Lower leg skin (tissue), 4 donors: ENCODE measurements around the gene NES. TPM values are rescaled to one million over a fixed set of nuclear protein-coding genes. Genes with fewer than 3 reads are reported as not detected.

Experiments used
- DNase-seq, 2 donors: peaks; one replicate each; pipeline ENCODE4 v3.0.0-alpha.2; 2019; ENCODE audit warnings: low spot score in 2 of 2
- H3K4me3 ChIP-seq: fragments of 200-600 bp; sonication (generic); 2 replicates; pipeline ENCODE4 v1.5.1; 2017; ENCODE audit warnings: mild to moderate bottlenecking, low read depth; ENCODE audit not compliant: poor library complexity, severe bottlenecking
- POLR2A ChIP-seq, 2 donors: fragments of 450-650 bp; IDR thresholded peaks; one replicate each; pipeline ENCODE4 v1.6.1; 2016 to 2017; ENCODE audit warnings: antibody characterized with exemption in 2 of 2, mild to moderate bottlenecking in 1 of 2, moderate library complexity in 1 of 2
- WGBS, 2 donors: methylation state at CpG; one replicate each; pipeline ENCODE4 v1.1.5; 2018; 5-methylcytosine and 5-hydroxymethylcytosine counted together
- intact Hi-C: fragments of 100-400 bp; cut with DNase I; formaldehyde crosslinking; loops from one replicate; pipeline ENCODE4 v1.15.0; 2023; ENCODE audit warnings: low total_unique reads
- total RNA-seq, 4 donors: library from RNA; depleted of rRNA; stranded (reverse); fragments of >200 nt; gene quantifications; one replicate each; pipeline ENCODE4 v1.1.0, GENCODE V29; 2016
- TF ChIP-seq, protein P1 (sequence below), 3 donors: fragments of 450-650 bp; IDR thresholded peaks; one replicate each; pipeline ENCODE4 v1.5.1; 2016; ENCODE audit warnings: antibody characterized with exemption in 3 of 3, mild to moderate bottlenecking in 3 of 3, moderate library complexity in 2 of 3

The NES gene
- total RNA-seq, 4 donors from 2014 or later, result 2.4 to 8.9 (median 5.0) TPM

DNA sequence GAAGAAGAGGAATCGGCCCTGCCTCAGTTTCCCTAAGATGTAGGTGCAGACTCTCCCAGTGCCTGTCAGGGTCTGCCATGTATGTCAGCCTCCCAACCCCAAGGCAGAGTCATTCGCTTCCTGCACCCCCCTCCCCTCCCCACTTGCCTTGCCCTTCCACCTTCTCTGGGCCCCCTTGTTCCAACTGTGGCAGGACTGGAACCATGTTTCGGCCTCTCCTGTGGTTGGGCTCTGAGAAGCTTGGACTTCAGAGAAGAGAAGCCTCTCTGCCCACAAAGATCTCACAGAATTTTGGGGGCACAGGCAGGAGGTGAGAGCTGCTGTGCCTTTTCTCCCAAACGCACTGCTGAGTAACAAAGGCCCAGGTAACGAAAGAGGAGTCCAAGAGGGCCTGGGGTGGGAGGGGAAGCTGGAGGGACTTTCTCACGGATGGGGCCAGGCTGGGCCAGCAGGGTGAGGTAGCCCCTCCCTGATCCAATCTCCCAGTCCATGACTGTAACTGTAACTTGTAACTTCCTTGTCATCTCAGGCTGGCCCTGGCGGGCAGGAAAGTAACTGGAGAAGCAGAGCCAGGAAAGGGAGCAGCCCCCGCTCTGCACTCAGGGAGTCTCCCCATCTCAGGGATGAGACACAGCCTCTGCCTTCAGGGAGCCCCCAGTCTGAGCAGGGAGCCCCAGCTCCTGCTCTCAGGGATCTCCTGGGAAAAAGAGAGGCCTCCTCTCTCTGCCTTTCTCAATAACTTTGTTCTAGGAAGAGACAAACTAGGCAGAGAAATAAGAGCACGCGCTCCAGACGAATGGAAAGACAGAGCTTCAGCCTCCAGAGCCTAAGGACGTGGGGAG is 16.9 kb upstream of the NES start:
- intact Hi-C loops, result no loop called here
- H3K4me3 ChIP-seq, result no peak overlapping the region
- DNase-seq, result no peak
- 59 to 68% methylated on average over 12 of the region's 12 CpGs for WGBS, 2 donors
- TF ChIP-seq, protein P1, sequence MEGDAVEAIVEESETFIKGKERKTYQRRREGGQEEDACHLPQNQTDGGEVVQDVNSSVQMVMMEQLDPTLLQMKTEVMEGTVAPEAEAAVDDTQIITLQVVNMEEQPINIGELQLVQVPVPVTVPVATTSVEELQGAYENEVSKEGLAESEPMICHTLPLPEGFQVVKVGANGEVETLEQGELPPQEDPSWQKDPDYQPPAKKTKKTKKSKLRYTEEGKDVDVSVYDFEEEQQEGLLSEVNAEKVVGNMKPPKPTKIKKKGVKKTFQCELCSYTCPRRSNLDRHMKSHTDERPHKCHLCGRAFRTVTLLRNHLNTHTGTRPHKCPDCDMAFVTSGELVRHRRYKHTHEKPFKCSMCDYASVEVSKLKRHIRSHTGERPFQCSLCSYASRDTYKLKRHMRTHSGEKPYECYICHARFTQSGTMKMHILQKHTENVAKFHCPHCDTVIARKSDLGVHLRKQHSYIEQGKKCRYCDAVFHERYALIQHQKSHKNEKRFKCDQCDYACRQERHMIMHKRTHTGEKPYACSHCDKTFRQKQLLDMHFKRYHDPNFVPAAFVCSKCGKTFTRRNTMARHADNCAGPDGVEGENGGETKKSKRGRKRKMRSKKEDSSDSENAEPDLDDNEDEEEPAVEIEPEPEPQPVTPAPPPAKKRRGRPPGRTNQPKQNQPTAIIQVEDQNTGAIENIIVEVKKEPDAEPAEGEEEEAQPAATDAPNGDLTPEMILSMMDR (IDR thresholded peaks at IDR 0.05), result no peak
- TF ChIP-seq POLR2A (IDR thresholded peaks at IDR 0.05), result no peak

DNA sequence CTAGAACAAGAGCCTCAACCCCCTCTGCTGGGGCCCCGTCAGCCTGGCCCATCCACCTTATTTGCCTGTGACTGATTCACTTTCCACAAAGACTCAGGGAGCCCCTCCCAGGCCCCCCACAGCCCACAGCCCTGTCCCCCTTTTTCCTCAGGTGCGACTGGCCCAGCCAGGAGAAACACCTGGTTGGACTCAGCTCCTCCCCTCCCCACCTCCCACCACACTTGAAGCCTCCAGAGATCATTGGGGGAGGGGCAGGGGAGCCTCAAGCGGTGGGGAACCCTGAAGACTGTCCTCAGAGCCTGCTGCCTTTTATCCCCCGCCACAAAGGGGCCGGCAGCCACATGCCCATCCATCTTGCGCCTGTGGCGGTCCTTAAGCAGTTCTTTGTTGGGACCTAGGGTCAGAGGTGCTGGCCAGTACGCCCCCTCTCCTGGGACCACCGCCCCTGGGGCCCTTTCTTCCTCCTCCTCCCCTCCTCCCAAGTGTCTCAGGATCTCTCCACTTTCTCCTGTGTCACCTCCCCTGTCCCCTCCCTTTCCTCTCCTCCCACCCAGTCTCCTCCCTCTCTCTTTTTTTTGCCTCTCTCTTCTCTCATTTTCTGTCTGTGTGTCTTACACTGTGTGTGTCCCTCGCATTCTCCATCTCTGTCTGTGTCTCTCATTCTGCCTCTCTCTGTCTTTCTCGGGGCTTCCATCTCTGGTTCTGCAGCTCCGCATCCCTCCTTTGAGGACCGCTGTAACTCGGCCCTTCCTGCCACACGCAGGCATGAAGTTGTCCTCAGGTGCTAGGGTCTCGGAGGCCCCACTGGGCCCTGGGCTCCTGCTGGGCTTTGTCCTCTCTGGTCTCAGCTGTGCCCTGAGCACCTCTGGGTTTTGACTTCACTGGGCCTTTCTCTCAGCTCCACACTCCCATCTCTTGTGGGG is 16.0 kb upstream of the NES start:
- intact Hi-C loops, result loop anchor here (1.0 kb wide), 1 partner anchor 33 kb away; no protein-coding TSS in a partner anchor

DNA sequence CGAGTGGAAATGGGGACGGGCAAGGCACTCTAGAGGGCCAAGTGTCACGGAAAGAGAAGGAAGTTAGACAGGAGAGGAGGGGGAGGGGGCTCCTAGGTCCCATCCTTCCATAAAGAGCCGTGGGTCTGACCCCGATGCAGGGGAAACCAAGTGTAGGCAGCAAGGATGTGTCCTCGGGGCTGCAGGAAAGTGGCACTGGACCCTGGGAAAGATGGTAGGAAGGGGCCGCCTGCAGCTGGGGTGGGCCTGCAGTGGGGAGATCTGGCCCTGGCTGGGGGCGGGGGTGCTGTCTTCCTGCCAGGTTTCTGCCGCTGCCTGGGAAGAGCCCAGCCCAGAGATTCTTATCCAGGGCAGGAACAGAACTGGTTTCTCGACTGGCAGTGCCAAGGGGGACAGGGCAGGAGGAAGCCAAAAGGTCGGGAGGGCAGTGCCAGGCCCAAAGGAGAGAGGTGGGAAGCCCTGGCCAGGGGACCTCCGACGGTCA is 15.3 kb upstream of the NES start:
- WGBS, 2 donors, result 8 to 11% methylated on average over 12 to 13 of the region's 13 CpGs
- H3K4me3 ChIP-seq, result no peak overlapping the region
- TF ChIP-seq, protein P1 (IDR thresholded peaks at IDR 0.05), result no peak
- TF ChIP-seq POLR2A (IDR thresholded peaks at IDR 0.05), result no peak
- intact Hi-C loops, result loop anchor here (1.0 kb wide), 1 partner anchor 34 kb away; no protein-coding TSS in a partner anchor
- DNase-seq, result no peak

More for the DNA sequence above, 16.0 kb upstream of the NES start:
- 47% methylated on average over 15 of the region's 16 CpGs for WGBS, 2 donors
- TF ChIP-seq, protein P1 (IDR thresholded peaks at IDR 0.05), result no peak
- no peak for TF ChIP-seq POLR2A (IDR thresholded peaks at IDR 0.05)
- DNase-seq, result no peak
- H3K4me3 ChIP-seq, result no peak overlapping the region

DNA sequence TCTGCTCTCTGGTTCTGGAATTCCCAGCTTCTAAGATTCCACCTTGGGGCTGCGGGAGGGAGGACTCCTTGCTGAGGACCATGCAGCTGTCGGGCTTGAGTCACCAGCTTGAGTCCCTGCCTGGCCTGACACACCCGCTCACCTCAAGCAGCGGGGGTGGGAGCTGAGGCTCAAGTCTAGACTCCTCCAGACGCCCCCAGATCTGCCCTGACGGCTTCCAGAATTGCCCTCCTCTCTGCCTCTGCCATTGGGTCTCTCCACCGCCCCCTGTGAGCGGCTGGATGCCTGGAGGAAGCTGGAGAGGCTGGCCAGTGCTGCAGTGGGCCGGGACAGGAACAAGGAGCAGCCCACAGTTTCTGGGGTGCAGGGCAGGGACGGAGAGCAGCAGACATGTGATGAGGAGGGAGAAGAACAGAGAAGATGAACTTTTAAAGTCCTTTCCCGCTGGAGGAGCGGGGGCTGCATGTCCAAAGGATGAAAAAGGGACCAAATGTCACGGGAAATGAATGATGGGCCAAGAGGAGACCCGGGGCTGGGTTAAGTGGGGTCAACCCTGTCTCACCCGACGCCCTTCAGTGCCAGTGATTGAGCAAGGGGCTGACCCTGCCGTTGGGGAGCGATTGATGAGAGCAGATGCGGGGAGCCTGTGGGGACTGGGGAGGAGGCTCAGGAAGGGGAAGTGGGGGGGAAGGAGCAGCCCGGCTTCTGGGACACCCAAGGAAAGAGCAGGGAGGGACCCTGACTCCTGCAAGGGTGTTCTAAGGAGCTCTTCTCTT is 14.6 kb upstream of the NES start:
- 18 to 19% methylated on average over 19 to 20 of the region's 20 CpGs for WGBS, 2 donors
- intact Hi-C loops, result loop anchor here (1.0 kb wide), 1 partner anchor 34 kb away; no protein-coding TSS in a partner anchor
- no peak overlapping the region for H3K4me3 ChIP-seq
- DNase-seq, result no peak
- no peak for TF ChIP-seq POLR2A (IDR thresholded peaks at IDR 0.05)
- TF ChIP-seq, protein P1 (IDR thresholded peaks at IDR 0.05), result no peak

DNA sequence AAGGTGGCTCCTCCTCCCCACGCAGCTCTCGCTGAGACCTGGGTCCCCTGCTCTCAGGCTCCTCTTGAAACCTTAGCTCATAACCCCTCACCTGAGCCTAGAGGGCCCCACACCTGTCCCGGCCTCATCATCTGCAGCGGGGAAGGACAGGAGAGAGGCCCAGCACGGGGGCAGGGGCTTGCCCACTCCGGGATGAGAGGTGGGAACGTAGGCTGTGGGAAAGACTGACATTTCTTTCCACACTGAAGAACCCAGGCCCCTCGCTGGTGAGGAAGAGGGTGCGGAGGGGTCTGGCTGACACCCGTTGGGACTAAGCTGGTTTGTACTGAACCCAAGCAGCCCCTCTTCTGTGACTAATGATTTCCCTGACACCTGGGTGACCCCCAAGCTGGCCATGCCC is 14.0 kb upstream of the NES start:
- intact Hi-C loops, result no loop called here
- H3K4me3 ChIP-seq, result no peak overlapping the region
- TF ChIP-seq POLR2A (IDR thresholded peaks at IDR 0.05), result no peak
- TF ChIP-seq, protein P1 (IDR thresholded peaks at IDR 0.05), result no peak
- WGBS, 2 donors, result 77 to 85% methylated on average over 8 to 10 of the region's 10 CpGs
- no peak for DNase-seq
